ENCODE results near the gene ARHGEF25. TPM values are rescaled to one million over a fixed set of nuclear protein-coding genes. Genes with fewer than 3 reads are reported as not detected.

ARHGEF25 gene
- 22.6 and 46.8 TPM in 2 replicates for total RNA-seq (2014; rRNA removed; shearing (Covaris generic))

GRCh38 chr12:57611108-57611826 lies at the start of gene ARHGEF25:
Gene ARHGEF25, plus strand, starts transcription at chr12:57611435. Its CDS starts 460 bp downstream, at chr12:57611895.

GRCh38 chr12:57590864-57591781 lies 20.1 kb upstream of the ARHGEF25 start, which contains the start of gene PIP4K2C:
Gene PIP4K2C, plus strand, starts transcription at chr12:57591192. Its CDS starts 98 bp downstream, at chr12:57591290.

GRCh38 chr12:57604454-57604991 lies 6.7 kb upstream of the ARHGEF25 start, which contains the start of gene DTX3:
Gene DTX3, plus strand, starts transcription at chr12:57604824. Its CDS starts 1,694 bp downstream, at chr12:57606518.

GRCh38 chr12:57632958-57633840 lies 22.0 kb downstream of the ARHGEF25 start, which contains the start of gene B4GALNT1:
Gene B4GALNT1, minus strand, starts transcription at chr12:57633201. Its CDS starts 1,069 bp downstream, at chr12:57632132.

Other genes starting within 250 kb of the ARHGEF25 start
- gene R3HDM2, start 180.4 kb upstream of the ARHGEF25 start, total RNA-seq (2014; rRNA removed; shearing (Covaris generic)): 23.2 and 30.1 TPM in 2 replicates
- gene INHBC, start 176.7 kb upstream of the ARHGEF25 start, total RNA-seq (2014; rRNA removed; shearing (Covaris generic)): not detected in 2 replicates
- 4.3 and 4.9 TPM in 2 replicates for gene INHBE, start 156.1 kb upstream of the ARHGEF25 start, total RNA-seq (2014; rRNA removed; shearing (Covaris generic))
- gene GLI1, start 151.7 kb upstream of the ARHGEF25 start, total RNA-seq (2014; rRNA removed; shearing (Covaris generic)): 0.30 and 0.90 TPM in 2 replicates
- gene ARHGAP9, start 131.6 kb upstream of the ARHGEF25 start, total RNA-seq (2014; rRNA removed; shearing (Covaris generic)): 2.2 and 6.4 TPM in 2 replicates
- 443 and 500 TPM in 2 replicates for gene MARS1, start 123.4 kb upstream of the ARHGEF25 start, total RNA-seq (2014; rRNA removed; shearing (Covaris generic))
- gene DDIT3, start 90.9 kb upstream of the ARHGEF25 start, total RNA-seq (2014; rRNA removed; shearing (Covaris generic)): 58.1 and 66.1 TPM in 2 replicates
- 13.7 and 25.7 TPM in 2 replicates for gene MBD6, start 88.6 kb upstream of the ARHGEF25 start, total RNA-seq (2014; rRNA removed; shearing (Covaris generic))
- gene DCTN2, start 64.2 kb upstream of the ARHGEF25 start, total RNA-seq (2014; rRNA removed; shearing (Covaris generic)): 75.2 and 76.3 TPM in 2 replicates
- 0.41 and 0.58 TPM in 2 replicates for gene KIF5A, start 61.4 kb upstream of the ARHGEF25 start, total RNA-seq (2014; rRNA removed; shearing (Covaris generic))
- 23.7 and 30.1 TPM in 2 replicates for gene PIP4K2C, start 20.2 kb upstream of the ARHGEF25 start, total RNA-seq (2014; rRNA removed; shearing (Covaris generic))
- gene DTX3, start 6.6 kb upstream of the ARHGEF25 start, total RNA-seq (2014; rRNA removed; shearing (Covaris generic)): 28.2 and 32.4 TPM in 2 replicates
- gene B4GALNT1, start 21.8 kb downstream of the ARHGEF25 start, total RNA-seq (2014; rRNA removed; shearing (Covaris generic)): 25.6 and 26.7 TPM in 2 replicates
- gene OS9, start 82.7 kb downstream of the ARHGEF25 start, total RNA-seq (2014; rRNA removed; shearing (Covaris generic)): 135 and 140 TPM in 2 replicates
- 2.1 and 2.3 TPM in 2 replicates for gene AGAP2, start 127.3 kb downstream of the ARHGEF25 start, total RNA-seq (2014; rRNA removed; shearing (Covaris generic))
- 36.1 and 40.0 TPM in 2 replicates for gene TSPAN31, start 133.6 kb downstream of the ARHGEF25 start, total RNA-seq (2014; rRNA removed; shearing (Covaris generic))
- 322 and 387 TPM in 2 replicates for gene CDK4, start 140.9 kb downstream of the ARHGEF25 start, total RNA-seq (2014; rRNA removed; shearing (Covaris generic))
- 10.2 and 11.7 TPM in 2 replicates for gene MARCHF9, start 143.7 kb downstream of the ARHGEF25 start, total RNA-seq (2014; rRNA removed; shearing (Covaris generic))
- 16.1 and 17.0 TPM in 2 replicates for gene CYP27B1, start 155.6 kb downstream of the ARHGEF25 start, total RNA-seq (2014; rRNA removed; shearing (Covaris generic))
- 24.6 and 27.6 TPM in 2 replicates for gene METTL1, start 160.7 kb downstream of the ARHGEF25 start, total RNA-seq (2014; rRNA removed; shearing (Covaris generic))
- gene EEF1AKMT3, start 161.2 kb downstream of the ARHGEF25 start, total RNA-seq (2014; rRNA removed; shearing (Covaris generic)): 3.0 and 3.3 TPM in 2 replicates
- gene TSFM, start 171.4 kb downstream of the ARHGEF25 start, total RNA-seq (2014; rRNA removed; shearing (Covaris generic)): 49.7 and 53.0 TPM in 2 replicates
- 0.72 and 1.6 TPM in 2 replicates for gene AVIL, start 207.3 kb downstream of the ARHGEF25 start, total RNA-seq (2014; rRNA removed; shearing (Covaris generic))
- 52.2 and 52.6 TPM in 2 replicates for gene CTDSP2, start 235.3 kb downstream of the ARHGEF25 start, total RNA-seq (2014; rRNA removed; shearing (Covaris generic))

Data from A375 (cell line).